Activated naive CD8-positive, alpha-beta T cell treated with anti-CD3 and anti-CD28 coated beads for 36 hours (primary cell): ENCODE data around the gene CBLL2. TPM values are rescaled to one million over a fixed set of nuclear protein-coding genes. Genes with fewer than 3 reads are reported as not detected.
"Not testable (repeated sequence)": the region's sequence is repeated elsewhere in the genome, so short reads cannot be mapped to it uniquely, and the experiment has no call there.

Experiments used
- DNase-seq: peaks from one replicate; pipeline ENCODE4 v3.0.0; 2021
- H3K27ac Mint-ChIP-seq: one replicate; pipeline ENCODE4 v1.8.0; 2022; ENCODE audit warnings: mild to moderate bottlenecking, moderate library complexity, mixed read lengths
- H3K27me3 Mint-ChIP-seq: one replicate; pipeline ENCODE4 v1.8.0; 2022; ENCODE audit warnings: mild to moderate bottlenecking, mixed read lengths
- H3K36me3 Mint-ChIP-seq: one replicate; pipeline ENCODE4 v1.8.0; 2021; ENCODE audit warnings: mild to moderate bottlenecking, mixed read lengths
- H3K4me1 Mint-ChIP-seq: one replicate; pipeline ENCODE4 v1.8.0; 2021; ENCODE audit warnings: mixed read lengths
- H3K4me3 Mint-ChIP-seq: one replicate; pipeline ENCODE4 v1.8.0; 2022; ENCODE audit warnings: mild to moderate bottlenecking, moderate library complexity, mixed read lengths
- H3K9me3 Mint-ChIP-seq: one replicate; pipeline ENCODE4 v1.8.0; 2022; ENCODE audit warnings: mixed read lengths
- total RNA-seq, 2 experiments: library from RNA; stranded (reverse); gene quantifications; one replicate each; pipeline ENCODE4 v1.2.3, GENCODE V29; 2021

The CBLL2 gene
- total RNA-seq = not detected

GRCh38 chrX:22272613-22273012 is at the start of gene CBLL2:
Gene CBLL2, plus strand, starts transcription at chrX:22272913. Its CDS starts 79 bp downstream, at chrX:22272992.
- Mint-ChIP-seq H3K27me3 (no peaks in the 10 kb centered on the region), H3K9me3 (no peaks in the 10 kb centered on the region), H3K36me3 (no peaks in the 10 kb centered on the region), H3K27ac (no peak within 1 kb of the TSS), H3K4me1 (no peaks in the 10 kb centered on the region), H3K4me3 (no peak within 1 kb of the TSS)
- DNase-seq = no peak

- Mint-ChIP-seq H3K36me3 (peaks cover 32% of the 10 kb centered on the region), H3K27ac (no peak overlapping the region), H3K27me3 (no peaks in the 10 kb centered on the region), H3K4me3 (no peak overlapping the region), H3K4me1 (no peaks in the 10 kb centered on the region), H3K9me3 (no peaks in the 10 kb centered on the region)
- DNase-seq = no peak
Observed at GRCh38 chrX:22234380-22234779, 38.3 kb upstream of the CBLL2 start.

GRCh38 chrX:22237479-22237878 is 35.2 kb upstream of the CBLL2 start:
- no peaks in the 10 kb centered on the region for H3K27me3 Mint-ChIP-seq
- H3K4me1 Mint-ChIP-seq = no peaks in the 10 kb centered on the region
- DNase-seq = no peak
- peaks cover 2% of the 10 kb centered on the region for H3K9me3 Mint-ChIP-seq
- peaks cover 47% of the 10 kb centered on the region for H3K36me3 Mint-ChIP-seq
- no peak overlapping the region for H3K27ac Mint-ChIP-seq
- no peak overlapping the region for H3K4me3 Mint-ChIP-seq

GRCh38 chrX:22246620-22247019 is 26.1 kb upstream of the CBLL2 start:
- H3K4me1 Mint-ChIP-seq = no peaks in the 10 kb centered on the region
- no peaks in the 10 kb centered on the region for H3K27me3 Mint-ChIP-seq
- no peak for DNase-seq
- no peaks in the 10 kb centered on the region for H3K9me3 Mint-ChIP-seq
- H3K27ac Mint-ChIP-seq = no peak overlapping the region
- H3K36me3 Mint-ChIP-seq = peaks cover 5% of the 10 kb centered on the region
- no peak overlapping the region for H3K4me3 Mint-ChIP-seq

- Mint-ChIP-seq H3K27ac (no peak overlapping the region), H3K36me3 (peaks cover under 1% of the 10 kb centered on the region), H3K9me3 (no peaks in the 10 kb centered on the region), H3K4me3 (no peak overlapping the region), H3K27me3 (no peaks in the 10 kb centered on the region), H3K4me1 (no peaks in the 10 kb centered on the region)
- no peak for DNase-seq
Observed at GRCh38 chrX:22247169-22247568, 25.5 kb upstream of the CBLL2 start.

- H3K36me3 Mint-ChIP-seq = no peaks in the 10 kb centered on the region
- DNase-seq = no peak
Observed at GRCh38 chrX:22248401-22248800, 24.3 kb upstream of the CBLL2 start.

GRCh38 chrX:22249371-22249770 is 23.3 kb upstream of the CBLL2 start:
- no peaks in the 10 kb centered on the region for H3K9me3 Mint-ChIP-seq
- H3K27me3 Mint-ChIP-seq = no peaks in the 10 kb centered on the region
- DNase-seq = no peak
- no peak overlapping the region for H3K27ac Mint-ChIP-seq
- no peaks in the 10 kb centered on the region for H3K36me3 Mint-ChIP-seq
- H3K4me3 Mint-ChIP-seq = no peak overlapping the region
- H3K4me1 Mint-ChIP-seq = no peaks in the 10 kb centered on the region

More at GRCh38 chrX:22248401-22248800, 24.3 kb upstream of the CBLL2 start:
- Mint-ChIP-seq H3K27me3 (no peaks in the 10 kb centered on the region), H3K4me1 (no peaks in the 10 kb centered on the region), H3K4me3 (no peak overlapping the region), H3K9me3 (no peaks in the 10 kb centered on the region), H3K27ac (no peak overlapping the region)

- Mint-ChIP-seq H3K27me3 (no peaks in the 10 kb centered on the region), H3K4me3 (no peak overlapping the region), H3K9me3 (no peaks in the 10 kb centered on the region), H3K36me3 (no peaks in the 10 kb centered on the region), H3K27ac (no peak overlapping the region), H3K4me1 (no peaks in the 10 kb centered on the region)
- no peak for DNase-seq
Observed at GRCh38 chrX:22268706-22269105, 4.0 kb upstream of the CBLL2 start.

- Mint-ChIP-seq H3K27ac (no peak overlapping the region), H3K4me1 (no peaks in the 10 kb centered on the region), H3K27me3 (no peaks in the 10 kb centered on the region), H3K36me3 (no peaks in the 10 kb centered on the region), H3K4me3 (no peak overlapping the region), H3K9me3 (no peaks in the 10 kb centered on the region)
- DNase-seq = no peak
Observed at GRCh38 chrX:22273714-22274317, 1.1 kb downstream of the CBLL2 start.

- DNase-seq = no peak
- no peaks in the 10 kb centered on the region for H3K4me1 Mint-ChIP-seq
- H3K27me3 Mint-ChIP-seq = no peaks in the 10 kb centered on the region
- no peak overlapping the region for H3K4me3 Mint-ChIP-seq
- H3K27ac Mint-ChIP-seq = no peak overlapping the region
- no peaks in the 10 kb centered on the region for H3K36me3 Mint-ChIP-seq
- H3K9me3 Mint-ChIP-seq = no peaks in the 10 kb centered on the region
Observed at GRCh38 chrX:22276781-22277180, 4.1 kb downstream of the CBLL2 start.

- Mint-ChIP-seq H3K36me3 (no peaks in the 10 kb centered on the region), H3K4me1 (no peaks in the 10 kb centered on the region), H3K27me3 (no peaks in the 10 kb centered on the region), H3K9me3 (peaks cover 2% of the 10 kb centered on the region), H3K27ac (no peak overlapping the region), H3K4me3 (no peak overlapping the region)
- DNase-seq = no peak
Observed at GRCh38 chrX:22278375-22278774, 5.7 kb downstream of the CBLL2 start.

GRCh38 chrX:22289209-22289608 is 16.5 kb downstream of the CBLL2 start:
- H3K4me3 Mint-ChIP-seq, H3K27me3 Mint-ChIP-seq, DNase-seq, H3K4me1 Mint-ChIP-seq, H3K27ac Mint-ChIP-seq, H3K36me3 Mint-ChIP-seq, H3K9me3 Mint-ChIP-seq: not testable (repeated sequence)

- Mint-ChIP-seq H3K27me3 (no peaks in the 10 kb centered on the region), H3K9me3 (no peaks in the 10 kb centered on the region), H3K36me3 (no peaks in the 10 kb centered on the region), H3K4me1 (peaks cover 9% of the 10 kb centered on the region), H3K27ac (no peak overlapping the region), H3K4me3 (no peak overlapping the region)
- DNase-seq = no peak
Observed at GRCh38 chrX:22296871-22297270, 24.2 kb downstream of the CBLL2 start.

GRCh38 chrX:22300130-22300529 is 27.4 kb downstream of the CBLL2 start:
- no peak overlapping the region for H3K4me3 Mint-ChIP-seq
- no peaks in the 10 kb centered on the region for H3K9me3 Mint-ChIP-seq
- no peak for DNase-seq
- H3K4me1 Mint-ChIP-seq = peaks cover 9% of the 10 kb centered on the region
- H3K36me3 Mint-ChIP-seq = no peaks in the 10 kb centered on the region
- no peak overlapping the region for H3K27ac Mint-ChIP-seq
- H3K27me3 Mint-ChIP-seq = no peaks in the 10 kb centered on the region

- no peak overlapping the region for H3K4me3 Mint-ChIP-seq
- no peaks in the 10 kb centered on the region for H3K4me1 Mint-ChIP-seq
- no peaks in the 10 kb centered on the region for H3K9me3 Mint-ChIP-seq
- H3K27me3 Mint-ChIP-seq = peaks cover 8% of the 10 kb centered on the region
- no peak for DNase-seq
- H3K36me3 Mint-ChIP-seq = no peaks in the 10 kb centered on the region
- H3K27ac Mint-ChIP-seq = no peak overlapping the region
Observed at GRCh38 chrX:22310779-22311178, 38.1 kb downstream of the CBLL2 start.

- no peak for DNase-seq
- Mint-ChIP-seq H3K36me3 (no peaks in the 10 kb centered on the region), H3K4me1 (no peaks in the 10 kb centered on the region), H3K27ac (no peak overlapping the region), H3K4me3 (no peak overlapping the region), H3K27me3 (peaks cover 8% of the 10 kb centered on the region), H3K9me3 (no peaks in the 10 kb centered on the region)
Observed at GRCh38 chrX:22313766-22314165, 41.1 kb downstream of the CBLL2 start.
